SK-N-SH (cell line): ENCODE measurements around the gene LHPP.

Source experiments
- CHD2 ChIP-seq: fragments of 150-350 bp; IDR thresholded peaks from 2 replicates; pipeline ENCODE4 v1.6.1; 2018; ENCODE audit warnings: low read length; ENCODE audit not compliant: partially characterized antibody
- ELF1 ChIP-seq: IDR thresholded peaks from 2 replicates; pipeline ENCODE4 v1.4.0; 2012
- EP300 ChIP-seq, 2 experiments: IDR thresholded peaks; 2 replicates each; pipeline versions ENCODE4 v1.4.0 to v1.6.1; 2012; ENCODE audit warnings: borderline replicate concordance in 1 of 2, low read depth in 1 of 2, low read length in 1 of 2
- EZH2phosphoT487 ChIP-seq: fragments of 200-600 bp; sonication (generic); IDR thresholded peaks from 2 replicates; pipeline ENCODE4 v1.6.1; 2017; ENCODE audit warnings: low read depth, mixed run types, mild to moderate bottlenecking, antibody characterized with exemption, moderate library complexity, borderline replicate concordance
- FOSL2 ChIP-seq: IDR thresholded peaks from 2 replicates; pipeline ENCODE4 v1.4.0; 2012; ENCODE audit warnings: low read depth, mild to moderate bottlenecking, moderate library complexity, borderline replicate concordance
- NRF1 ChIP-seq: IDR thresholded peaks from 2 replicates; pipeline ENCODE4 v1.6.1; 2012; ENCODE audit warnings: low read depth, mild to moderate bottlenecking, low read length
- POLR2AphosphoS5 ChIP-seq: IDR thresholded peaks from 2 replicates; pipeline ENCODE4 v1.6.1; 2012; ENCODE audit warnings: low read depth, low read length
- RCOR1 ChIP-seq: fragments of 150-350 bp; IDR thresholded peaks from 2 replicates; pipeline ENCODE4 v1.6.1; 2017; ENCODE audit warnings: antibody characterized with exemption, low read length
- RFX5 ChIP-seq: IDR thresholded peaks from 2 replicates; pipeline ENCODE4 v1.6.1; 2012; ENCODE audit warnings: mild to moderate bottlenecking, improper control_type of control experiment, low read length
- SMC3 ChIP-seq: IDR thresholded peaks from 2 replicates; pipeline ENCODE4 v1.6.1; 2012; ENCODE audit warnings: low read depth, low read length, improper control_type of control experiment
- YY1 ChIP-seq: IDR thresholded peaks from 2 replicates; pipeline ENCODE4 v1.4.0; 2012; ENCODE audit warnings: low read depth, mild to moderate bottlenecking
- TF ChIP-seq, protein P1 (sequence below): fragments of 200-600 bp; sonication (generic); IDR thresholded peaks from 2 replicates; pipeline ENCODE4 v1.6.1; 2017; ENCODE audit warnings: antibody characterized with exemption, mild to moderate bottlenecking, moderate library complexity

- no peak for TF ChIP-seq RCOR1
- no peak for TF ChIP-seq FOSL2
- no peak for TF ChIP-seq EP300 (IDR thresholded peaks at IDR 0.05; ENCODE audit: borderline replicate concordance in 1 of 2, low read depth in 1 of 2, low read length in 1 of 2)
- TF ChIP-seq, protein P1, sequence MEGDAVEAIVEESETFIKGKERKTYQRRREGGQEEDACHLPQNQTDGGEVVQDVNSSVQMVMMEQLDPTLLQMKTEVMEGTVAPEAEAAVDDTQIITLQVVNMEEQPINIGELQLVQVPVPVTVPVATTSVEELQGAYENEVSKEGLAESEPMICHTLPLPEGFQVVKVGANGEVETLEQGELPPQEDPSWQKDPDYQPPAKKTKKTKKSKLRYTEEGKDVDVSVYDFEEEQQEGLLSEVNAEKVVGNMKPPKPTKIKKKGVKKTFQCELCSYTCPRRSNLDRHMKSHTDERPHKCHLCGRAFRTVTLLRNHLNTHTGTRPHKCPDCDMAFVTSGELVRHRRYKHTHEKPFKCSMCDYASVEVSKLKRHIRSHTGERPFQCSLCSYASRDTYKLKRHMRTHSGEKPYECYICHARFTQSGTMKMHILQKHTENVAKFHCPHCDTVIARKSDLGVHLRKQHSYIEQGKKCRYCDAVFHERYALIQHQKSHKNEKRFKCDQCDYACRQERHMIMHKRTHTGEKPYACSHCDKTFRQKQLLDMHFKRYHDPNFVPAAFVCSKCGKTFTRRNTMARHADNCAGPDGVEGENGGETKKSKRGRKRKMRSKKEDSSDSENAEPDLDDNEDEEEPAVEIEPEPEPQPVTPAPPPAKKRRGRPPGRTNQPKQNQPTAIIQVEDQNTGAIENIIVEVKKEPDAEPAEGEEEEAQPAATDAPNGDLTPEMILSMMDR, result no peak
- no peak for TF ChIP-seq YY1
- no peak for TF ChIP-seq NRF1
- TF ChIP-seq RFX5, result no peak
- no peak for TF ChIP-seq CHD2
- no peak for TF ChIP-seq ELF1
- no peak for TF ChIP-seq SMC3
- TF ChIP-seq POLR2AphosphoS5, result no peak
- TF ChIP-seq EZH2phosphoT487, result no peak
These were observed 76.3 kb downstream of the LHPP start for GRCh38 chr10:124537891-124538290.
